Adrenal gland (tissue), 5 donors: ENCODE measurements around the gene RLF.

Source experiments
- POLR2A ChIP-seq, 2 donors: fragments of 450-650 bp; IDR thresholded peaks; one replicate each; pipeline ENCODE4 v1.6.1; 2017; ENCODE audit warnings: antibody characterized with exemption in 2 of 2, mild to moderate bottlenecking in 2 of 2, moderate library complexity in 1 of 2
- TF ChIP-seq, protein P1 (sequence below), 6 experiments: fragments of 450-650 bp in 4 of 6; fragments of 200-600 bp in 2 of 6; sonication (generic) in 1 of 6; IDR thresholded peaks; 1 replicate in 5 of 6; 2 replicates in 1 of 6; pipeline versions ENCODE4 v1.5.1 to v1.8.0; 2016 to 2021; ENCODE audit warnings: antibody characterized with exemption in 6 of 6, mild to moderate bottlenecking in 2 of 6, moderate library complexity in 1 of 6
- donor health status: DM: no; HTN: no; CAD: no.

DNA sequence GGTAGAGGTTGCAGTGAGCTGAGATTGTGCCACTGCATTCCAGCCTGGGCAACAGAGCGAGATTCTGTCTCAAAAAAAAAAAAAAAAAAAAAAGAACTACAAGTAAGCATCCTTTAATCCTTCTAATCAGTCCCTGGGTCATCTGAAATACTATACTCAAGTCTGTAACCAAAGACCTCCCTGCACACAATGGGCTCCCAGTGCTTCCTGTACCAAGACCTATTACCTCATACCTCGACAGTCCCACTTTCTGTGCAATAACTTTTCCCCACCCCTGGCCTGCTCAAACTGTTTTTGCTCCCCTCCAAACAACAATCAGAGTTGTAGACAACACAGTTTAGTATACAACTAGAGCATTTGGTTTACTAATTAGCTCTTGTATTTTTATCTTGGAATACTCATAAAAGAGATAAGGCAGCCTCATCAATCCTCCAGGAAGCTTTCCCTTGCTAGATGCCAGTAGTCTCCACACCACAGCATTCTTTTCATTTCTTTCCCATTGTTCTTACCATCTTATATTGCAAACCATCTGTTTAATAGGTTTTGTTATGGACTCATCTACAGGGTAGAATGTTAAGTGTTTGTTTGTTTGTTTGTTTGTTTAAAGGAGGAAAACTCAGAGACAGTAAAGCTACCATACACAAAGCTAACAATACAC lies 19.2 kb upstream of the RLF start:
- TF ChIP-seq, protein P1, sequence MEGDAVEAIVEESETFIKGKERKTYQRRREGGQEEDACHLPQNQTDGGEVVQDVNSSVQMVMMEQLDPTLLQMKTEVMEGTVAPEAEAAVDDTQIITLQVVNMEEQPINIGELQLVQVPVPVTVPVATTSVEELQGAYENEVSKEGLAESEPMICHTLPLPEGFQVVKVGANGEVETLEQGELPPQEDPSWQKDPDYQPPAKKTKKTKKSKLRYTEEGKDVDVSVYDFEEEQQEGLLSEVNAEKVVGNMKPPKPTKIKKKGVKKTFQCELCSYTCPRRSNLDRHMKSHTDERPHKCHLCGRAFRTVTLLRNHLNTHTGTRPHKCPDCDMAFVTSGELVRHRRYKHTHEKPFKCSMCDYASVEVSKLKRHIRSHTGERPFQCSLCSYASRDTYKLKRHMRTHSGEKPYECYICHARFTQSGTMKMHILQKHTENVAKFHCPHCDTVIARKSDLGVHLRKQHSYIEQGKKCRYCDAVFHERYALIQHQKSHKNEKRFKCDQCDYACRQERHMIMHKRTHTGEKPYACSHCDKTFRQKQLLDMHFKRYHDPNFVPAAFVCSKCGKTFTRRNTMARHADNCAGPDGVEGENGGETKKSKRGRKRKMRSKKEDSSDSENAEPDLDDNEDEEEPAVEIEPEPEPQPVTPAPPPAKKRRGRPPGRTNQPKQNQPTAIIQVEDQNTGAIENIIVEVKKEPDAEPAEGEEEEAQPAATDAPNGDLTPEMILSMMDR (IDR thresholded peaks at IDR 0.05) = no peak
- no peak for TF ChIP-seq POLR2A (IDR thresholded peaks at IDR 0.05)
